PC-3 (cell line): ENCODE results near the gene HOPX.

ENCODE experiments used
- EZH2 ChIP-seq: fragments of 300-600 bp; sonication (generic); IDR thresholded peaks from one replicate; pipeline ENCODE4 v1.6.1; 2017; ENCODE audit warnings: antibody characterized with exemption, mild to moderate bottlenecking, low read length; ENCODE audit not compliant: unreplicated experiment
- EZH2phosphoT487 ChIP-seq: fragments of 300-600 bp; sonication (generic); IDR thresholded peaks from 2 replicates; pipeline ENCODE4 v1.6.1; 2018; ENCODE audit warnings: mild to moderate bottlenecking, antibody characterized with exemption, low read length, borderline replicate concordance
- TF ChIP-seq, protein P1 (sequence below): fragments of 300-600 bp; sonication (generic); conservative IDR thresholded peaks from 2 replicates; pipeline ENCODE4 v1.5.1; 2017; ENCODE audit warnings: antibody characterized with exemption, low read depth, mild to moderate bottlenecking, low read length

DNA sequence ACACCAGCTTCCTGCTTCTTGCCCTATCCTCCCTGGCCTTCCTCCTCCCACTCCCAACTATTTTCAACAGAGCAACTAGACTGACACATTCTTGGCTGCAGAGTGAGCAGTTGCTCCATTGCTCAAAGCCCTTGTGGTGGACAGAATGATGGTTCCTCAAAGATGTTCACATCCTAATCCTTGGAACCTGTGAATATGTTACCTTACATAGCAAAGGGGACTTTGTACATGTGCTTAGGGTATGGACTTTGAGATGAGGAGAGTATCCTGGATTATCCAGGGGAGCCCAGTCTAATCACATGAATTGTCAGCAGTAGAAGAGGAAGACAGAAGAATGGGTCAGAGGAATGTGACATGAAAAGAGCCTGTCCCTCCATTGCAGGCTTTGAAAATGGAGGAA is 24.9 kb upstream of the HOPX start:
- TF ChIP-seq, protein P1, sequence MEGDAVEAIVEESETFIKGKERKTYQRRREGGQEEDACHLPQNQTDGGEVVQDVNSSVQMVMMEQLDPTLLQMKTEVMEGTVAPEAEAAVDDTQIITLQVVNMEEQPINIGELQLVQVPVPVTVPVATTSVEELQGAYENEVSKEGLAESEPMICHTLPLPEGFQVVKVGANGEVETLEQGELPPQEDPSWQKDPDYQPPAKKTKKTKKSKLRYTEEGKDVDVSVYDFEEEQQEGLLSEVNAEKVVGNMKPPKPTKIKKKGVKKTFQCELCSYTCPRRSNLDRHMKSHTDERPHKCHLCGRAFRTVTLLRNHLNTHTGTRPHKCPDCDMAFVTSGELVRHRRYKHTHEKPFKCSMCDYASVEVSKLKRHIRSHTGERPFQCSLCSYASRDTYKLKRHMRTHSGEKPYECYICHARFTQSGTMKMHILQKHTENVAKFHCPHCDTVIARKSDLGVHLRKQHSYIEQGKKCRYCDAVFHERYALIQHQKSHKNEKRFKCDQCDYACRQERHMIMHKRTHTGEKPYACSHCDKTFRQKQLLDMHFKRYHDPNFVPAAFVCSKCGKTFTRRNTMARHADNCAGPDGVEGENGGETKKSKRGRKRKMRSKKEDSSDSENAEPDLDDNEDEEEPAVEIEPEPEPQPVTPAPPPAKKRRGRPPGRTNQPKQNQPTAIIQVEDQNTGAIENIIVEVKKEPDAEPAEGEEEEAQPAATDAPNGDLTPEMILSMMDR: no peak
- TF ChIP-seq EZH2 (no peak), EZH2phosphoT487 (no peak)
